NCI-H2081 treated with DMSO at 0.1 percent for 48 hours (cell line): ENCODE measurements around the gene LAMA3.
"Not testable (repeated sequence)": the region's sequence is repeated elsewhere in the genome, so short reads cannot be mapped to it uniquely, and the experiment has no call there.

ENCODE experiments used
- DNase-seq: peaks from one replicate; lab custom pipeline; 2025; lab: John Stamatoyannopoulos, UW

LAMA3 gene

GRCh38 chr18:23733265-23733664, 44.0 kb downstream of the LAMA3 start:
- not testable (repeated sequence) for DNase-seq

GRCh38 chr18:23733895-23734294, 44.6 kb downstream of the LAMA3 start:
- DNase-seq: no peak

- DNase-seq: no peak
These were observed 45.8 kb downstream of the LAMA3 start for GRCh38 chr18:23735021-23735464.

GRCh38 chr18:23737578-23737977, 48.3 kb downstream of the LAMA3 start:
- no peak for DNase-seq

GRCh38 chr18:23738151-23738550, 48.9 kb downstream of the LAMA3 start:
- no peak for DNase-seq

- DNase-seq: no peak
These were observed 49.3 kb downstream of the LAMA3 start for GRCh38 chr18:23738575-23738974.

GRCh38 chr18:23740105-23740830, 51.0 kb downstream of the LAMA3 start:
- no peak for DNase-seq

- not testable (repeated sequence) for DNase-seq
These were observed 52.7 kb downstream of the LAMA3 start for GRCh38 chr18:23741967-23742366.

- DNase-seq: no peak
These were observed 54.6 kb downstream of the LAMA3 start for GRCh38 chr18:23743733-23744333.

- DNase-seq: no peak
These were observed 56.1 kb downstream of the LAMA3 start for GRCh38 chr18:23745366-23745765.

- no peak for DNase-seq
These were observed 57.6 kb downstream of the LAMA3 start for GRCh38 chr18:23746851-23747250.

GRCh38 chr18:23752363-23752762, 63.1 kb downstream of the LAMA3 start:
- no peak for DNase-seq

- no peak for DNase-seq
These were observed 63.5 kb downstream of the LAMA3 start for GRCh38 chr18:23752796-23753195.

GRCh38 chr18:23756590-23757436, 67.6 kb downstream of the LAMA3 start:
- no peak for DNase-seq

GRCh38 chr18:23757437-23757733, 68.1 kb downstream of the LAMA3 start:
- no peak for DNase-seq

- DNase-seq: no peak
These were observed 69.0 kb downstream of the LAMA3 start for GRCh38 chr18:23758281-23758680.

GRCh38 chr18:23761941-23762340, 72.7 kb downstream of the LAMA3 start:
- no peak for DNase-seq

- no peak for DNase-seq
These were observed 74.1 kb downstream of the LAMA3 start for GRCh38 chr18:23763343-23763742.

GRCh38 chr18:23765931-23766330, 76.7 kb downstream of the LAMA3 start:
- DNase-seq: no peak

- no peak for DNase-seq
These were observed 83.2 kb downstream of the LAMA3 start for GRCh38 chr18:23772327-23773024.

GRCh38 chr18:23776306-23776705, 87.1 kb downstream of the LAMA3 start:
- DNase-seq: no peak

GRCh38 chr18:23778828-23779227, 89.6 kb downstream of the LAMA3 start:
- no peak for DNase-seq
